Mesodermal cell (in vitro differentiated cells): ENCODE results near the gene PXMP4.
A peak's percentile ranks its signal among the peaks of the same experiment; 100 is the strongest.

Experiments used
- H3K27ac ChIP-seq: 2 replicates; pipeline ENCODE4 v1.7.0; 2013; ENCODE audit warnings: mild to moderate bottlenecking, low read depth, low read length, moderate library complexity; ENCODE audit not compliant: severe bottlenecking
- H3K36me3 ChIP-seq: 2 replicates; pipeline ENCODE4 v1.7.1; 2013; ENCODE audit warnings: mild to moderate bottlenecking, low read length, moderate library complexity; ENCODE audit not compliant: control insufficient read depth, insufficient read depth
- H3K4me1 ChIP-seq: one replicate; pipeline ENCODE4 v1.7.1; 2013; ENCODE audit warnings: mild to moderate bottlenecking, low read length; ENCODE audit not compliant: insufficient read depth, control insufficient read depth, poor library complexity, severe bottlenecking
- H3K4me3 ChIP-seq: 2 replicates; pipeline ENCODE4 v1.7.0; 2013; ENCODE audit warnings: low read length, control low read depth, mild to moderate bottlenecking; ENCODE audit not compliant: insufficient read depth, poor library complexity, severe bottlenecking; ENCODE audit errors: extremely low read depth
- H3K9me3 ChIP-seq: 2 replicates; pipeline ENCODE4 v1.7.1; 2013; ENCODE audit warnings: mild to moderate bottlenecking, low read length, moderate library complexity; ENCODE audit not compliant: control insufficient read depth
- WGBS, 2 experiments: methylation state at CpG; one replicate each; pipeline ENCODE4 v1.1.5; 2013; ENCODE audit warnings: missing lambda C conversion rate in 2 of 2; ENCODE audit not compliant: insufficient coverage in 2 of 2; 5-methylcytosine and 5-hydroxymethylcytosine counted together

Gene PXMP4

DNA sequence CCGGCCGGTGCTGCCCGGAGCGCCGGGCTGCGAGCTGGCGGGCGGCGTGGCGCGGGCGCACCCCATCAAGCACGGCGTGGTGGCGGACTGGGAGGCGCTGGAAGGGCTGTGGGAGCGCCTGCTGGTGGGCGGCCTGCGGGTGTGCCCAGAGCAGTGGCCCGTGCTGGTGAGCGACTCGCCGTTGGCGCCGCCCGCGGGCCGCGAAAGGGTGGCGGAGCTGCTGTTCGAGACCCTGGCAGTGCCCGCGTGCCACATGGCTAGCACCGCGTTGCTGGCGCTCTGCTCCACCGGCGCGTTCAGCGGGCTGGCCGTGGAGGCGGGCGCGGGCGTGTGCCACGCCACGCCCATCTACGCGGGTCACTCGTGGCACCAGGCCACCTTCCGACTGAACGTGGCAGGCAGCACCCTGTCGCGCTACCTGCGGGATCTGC, 52.9 kb downstream of the PXMP4 start:
- Histone ChIP-seq H3K4me1 (peaks cover 9% of the 10 kb centered on the region), H3K9me3 (no peaks in the 10 kb centered on the region), H3K27ac (no peak overlapping the region), H3K36me3 (peaks cover 45% of the 10 kb centered on the region), H3K4me3 (peak overlapping the region; percentile 22)
- WGBS, 2 experiments = 62 to 74% methylated on average over 48 to 55 of the region's 55 CpGs

GRCh38 chr20:33666293-33667244, 53.5 kb downstream of the PXMP4 start, which contains the start of gene ACTL10:
Gene ACTL10, plus strand, starts transcription at chr20:33666943. Its CDS starts 555 bp downstream, at chr20:33667498.
- Histone ChIP-seq H3K9me3 (no peaks in the 10 kb centered on the region), H3K36me3 (peaks cover 38% of the 10 kb centered on the region), H3K4me1 (peaks cover 9% of the 10 kb centered on the region), H3K4me3 (peak within 1 kb of the TSS; percentile 22), H3K27ac (peak within 1 kb of the TSS; percentile 66)
- 56 to 62% methylated on average over 49 of the region's 50 CpGs for WGBS, 2 experiments

GRCh38 chr20:33664762-33665144, 55.4 kb downstream of the PXMP4 start:
- Histone ChIP-seq H3K27ac (no peak overlapping the region), H3K36me3 (peaks cover 29% of the 10 kb centered on the region), H3K4me3 (no peak overlapping the region), H3K9me3 (no peaks in the 10 kb centered on the region), H3K4me1 (peaks cover 9% of the 10 kb centered on the region)
- WGBS, 2 experiments = 94 to 100% methylated on average over 2 of the region's 2 CpGs

DNA sequence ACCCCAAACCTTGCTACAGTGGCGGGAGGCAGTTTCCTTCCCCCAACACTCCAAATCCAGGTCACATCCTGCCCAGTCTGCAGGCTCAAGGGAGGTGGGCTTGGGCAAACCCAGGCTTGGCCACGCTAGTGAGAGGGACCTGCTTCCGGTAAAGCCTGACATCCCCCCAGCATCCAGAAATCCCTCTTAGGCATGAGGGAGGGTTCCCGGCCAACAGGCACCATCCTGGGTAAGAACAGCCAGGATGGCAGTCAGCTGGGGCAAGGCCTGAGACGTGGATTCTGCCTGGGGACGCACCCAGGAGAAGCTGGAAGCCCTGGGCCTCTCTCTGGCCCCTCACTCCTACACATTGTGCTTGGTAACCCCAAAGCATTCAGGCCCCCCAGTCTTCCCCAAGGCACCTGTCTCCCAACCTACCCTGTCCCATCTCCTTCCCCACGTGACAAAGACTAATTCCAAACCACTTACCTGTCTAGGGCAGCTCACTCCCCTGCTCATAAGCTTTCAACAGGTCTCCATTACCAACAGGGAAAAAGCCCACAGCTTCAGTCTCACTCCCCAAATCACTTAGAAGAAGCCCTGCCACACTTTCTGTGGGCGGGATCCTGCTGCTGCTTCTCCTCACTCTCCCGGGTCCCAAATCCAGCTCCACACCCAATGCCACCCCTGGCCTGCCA, 55.9 kb downstream of the PXMP4 start:
- peaks cover 29% of the 10 kb centered on the region for H3K36me3 ChIP-seq
- peaks cover 9% of the 10 kb centered on the region for H3K4me1 ChIP-seq
- H3K27ac ChIP-seq = peak overlapping the region; percentile 81
- peak overlapping the region; percentile 74 for H3K4me3 ChIP-seq
- H3K9me3 ChIP-seq = no peaks in the 10 kb centered on the region
- WGBS, 2 experiments = 65 to 73% methylated on average over 7 to 9 of the region's 9 CpGs

GRCh38 chr20:33663161-33664084, 56.7 kb downstream of the PXMP4 start:
- 1 to 2% methylated on average over 80 to 84 of the region's 84 CpGs for WGBS, 2 experiments
- H3K36me3 ChIP-seq = peaks cover 21% of the 10 kb centered on the region
- H3K27ac ChIP-seq = peak overlapping the region; percentile 81
- H3K9me3 ChIP-seq = no peaks in the 10 kb centered on the region
- H3K4me3 ChIP-seq = peak overlapping the region; percentile 74
- H3K4me1 ChIP-seq = peaks cover 9% of the 10 kb centered on the region

DNA sequence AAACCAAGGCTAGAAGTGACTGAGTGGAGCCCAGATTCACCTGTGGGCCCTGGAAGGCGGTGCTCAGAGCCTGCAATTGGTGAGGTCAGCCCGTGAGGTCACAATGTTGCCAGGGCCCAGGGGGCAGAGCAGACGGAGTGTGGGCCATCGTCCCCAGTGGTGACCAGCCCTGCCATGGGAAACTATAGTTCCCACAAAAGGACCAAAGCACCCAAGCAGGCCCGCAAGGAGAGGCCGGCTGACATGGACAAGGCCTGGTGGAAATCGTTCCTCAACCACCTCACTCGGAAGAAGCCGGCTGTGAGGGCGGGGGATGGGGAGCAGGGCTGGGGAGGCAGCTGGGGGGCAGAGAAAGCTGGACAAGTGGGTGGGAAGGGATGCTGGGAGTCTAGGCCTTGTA, 57.9 kb downstream of the PXMP4 start, which contains the start of gene C20orf144:
C20orf144 (plus strand) TSS at position 156 of the 400 bp plus-strand sequence; CDS start at position 175, 19 bp downstream.
- H3K36me3 ChIP-seq = peaks cover 30% of the 10 kb centered on the region
- peak within 1 kb of the TSS; percentile 81 for H3K27ac ChIP-seq
- WGBS, 2 experiments = 92 to 95% methylated on average over 7 to 9 of the region's 10 CpGs
- H3K4me1 ChIP-seq = peaks cover 9% of the 10 kb centered on the region
- peak within 1 kb of the TSS; percentile 74 for H3K4me3 ChIP-seq
- H3K9me3 ChIP-seq = no peaks in the 10 kb centered on the region

DNA sequence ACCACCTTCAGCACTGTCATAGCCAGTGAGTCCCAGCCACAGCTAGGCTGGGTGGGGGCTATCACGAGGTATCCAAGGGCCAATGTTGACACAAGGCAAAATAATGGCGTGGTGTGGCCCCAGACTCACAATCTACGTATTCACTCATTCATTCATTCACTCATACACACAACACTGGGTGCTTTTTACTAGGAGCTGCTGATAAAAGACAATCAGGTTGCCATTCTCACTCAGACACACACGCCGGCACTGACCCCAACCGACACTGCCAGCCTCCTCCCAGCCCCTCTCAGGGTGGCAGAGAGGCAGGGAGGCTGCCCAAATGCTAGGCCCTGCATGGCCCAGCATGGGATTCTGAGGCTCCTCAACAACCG, 59.4 kb downstream of the PXMP4 start:
- Histone ChIP-seq H3K4me3 (no peak overlapping the region), H3K36me3 (peaks cover 30% of the 10 kb centered on the region), H3K27ac (no peak overlapping the region), H3K4me1 (peaks cover 3% of the 10 kb centered on the region), H3K9me3 (no peaks in the 10 kb centered on the region)
- WGBS, 2 experiments = 97 to 98% methylated on average over 7 of the region's 7 CpGs

- peaks cover 3% of the 10 kb centered on the region for H3K4me1 ChIP-seq
- no peak overlapping the region for H3K4me3 ChIP-seq
- 94% methylated on average over 18 of the region's 21 CpGs for WGBS, 2 experiments
- H3K27ac ChIP-seq = no peak overlapping the region
- H3K36me3 ChIP-seq = peaks cover 25% of the 10 kb centered on the region
- H3K9me3 ChIP-seq = no peaks in the 10 kb centered on the region
These were observed 60.0 kb downstream of the PXMP4 start for GRCh38 chr20:33660035-33660684.

GRCh38 chr20:33659341-33660034, 60.6 kb downstream of the PXMP4 start:
- Histone ChIP-seq H3K4me3 (no peak overlapping the region), H3K27ac (no peak overlapping the region)
- WGBS, 2 experiments = 95% methylated on average over 24 to 27 of the region's 32 CpGs

More at GRCh38 chr20:33659341-33660034, 60.6 kb downstream of the PXMP4 start:
- peaks cover 3% of the 10 kb centered on the region for H3K4me1 ChIP-seq
- H3K9me3 ChIP-seq = no peaks in the 10 kb centered on the region
- H3K36me3 ChIP-seq = peaks cover 25% of the 10 kb centered on the region
